Measurements from ENCODE around the gene ZMIZ1.

ZMIZ1 gene

DNA sequence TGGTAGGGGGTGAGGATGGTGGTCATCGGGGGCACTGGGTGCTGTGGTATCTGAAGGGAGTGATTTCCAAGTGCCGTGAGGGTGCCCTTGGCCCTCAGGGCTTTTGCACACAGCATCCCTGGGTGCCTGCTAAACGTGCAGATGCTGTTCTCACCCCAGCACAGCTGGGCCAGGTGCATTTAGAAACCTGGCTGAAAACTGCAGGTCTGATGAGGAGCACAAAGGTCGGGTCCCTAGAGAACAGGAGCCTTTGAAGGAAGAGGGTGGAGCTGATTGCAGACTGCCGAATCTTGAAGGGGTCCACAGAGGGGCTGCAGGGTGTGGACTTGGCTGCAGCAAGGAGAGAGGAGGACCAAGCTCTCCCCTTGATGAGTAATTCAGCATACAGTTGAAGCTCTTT lies 32.0 kb downstream of the ZMIZ1 start:
- Histone ChIP-seq H3K4me1 (ENCODE audit: insufficient read depth, low read length) (peaks cover 18% of the 10 kb centered on the region), H3K27me3 (ENCODE audit: insufficient read depth, low read length) (no peaks in the 10 kb centered on the region), H3K9me3 (ENCODE audit: insufficient read depth, low read depth, low read length) (no peaks in the 10 kb centered on the region), H3K9ac (ENCODE audit: low read depth, low read length) (no peak overlapping the region), H3K36me3 (ENCODE audit: insufficient read depth, low read depth, low read length) (no peaks in the 10 kb centered on the region), H3K4me3 (ENCODE audit: low read length) (no peak overlapping the region), H3K27ac (ENCODE audit: low read length) (no peak overlapping the region)

DNA sequence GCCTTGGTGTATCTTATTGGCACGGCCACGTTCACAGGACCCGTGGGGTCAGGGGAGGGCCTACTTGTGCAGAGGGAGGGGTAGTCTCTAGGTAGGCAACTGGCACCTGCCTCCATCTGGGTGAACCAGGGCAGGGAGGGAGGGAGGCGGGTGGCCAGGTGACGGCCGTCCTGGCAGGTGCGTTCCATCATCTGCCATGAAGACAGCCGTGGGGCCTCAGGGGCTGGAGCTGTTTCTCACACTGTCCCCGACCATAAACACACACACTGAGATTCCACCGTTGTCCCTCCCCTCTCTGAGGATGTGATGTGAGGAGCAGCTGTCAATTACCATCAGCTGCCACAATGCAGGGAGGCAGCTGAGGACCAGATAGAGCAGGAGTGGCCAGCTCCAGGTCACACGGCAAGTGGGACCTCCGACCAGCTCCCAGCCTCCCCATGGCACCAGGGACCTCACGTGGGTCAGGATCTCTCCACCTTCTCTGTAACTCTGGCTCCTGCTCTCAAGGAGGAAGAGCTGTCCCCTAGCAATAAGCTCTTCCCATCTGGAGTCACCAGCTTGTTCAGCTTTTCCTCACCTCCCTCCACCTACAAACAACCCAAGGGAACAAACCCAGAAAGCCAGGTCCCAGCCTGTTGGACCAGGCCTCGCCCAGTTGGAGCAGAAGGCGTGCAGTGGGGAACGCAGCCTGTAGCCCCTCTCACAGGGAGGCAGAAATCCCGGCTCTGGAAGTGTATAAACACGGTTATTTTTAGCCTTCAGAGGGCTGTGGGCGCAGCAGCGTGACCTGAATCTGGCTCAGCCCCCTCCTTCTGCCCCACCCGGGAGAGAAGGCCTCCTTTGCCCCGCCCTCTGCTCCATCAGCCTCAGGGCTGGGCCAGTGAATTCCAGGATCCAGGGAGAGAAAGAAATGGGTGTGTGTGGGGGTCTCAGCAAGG lies 33.1 kb downstream of the ZMIZ1 start:
- H3K4me1 ChIP-seq (ENCODE audit: insufficient read depth, low read length), result peaks cover 24% of the 10 kb centered on the region
- no peak overlapping the region for H3K27ac ChIP-seq (ENCODE audit: low read length)
- H3K9me3 ChIP-seq (ENCODE audit: insufficient read depth, low read depth, low read length), result no peaks in the 10 kb centered on the region
- H3K9ac ChIP-seq (ENCODE audit: low read depth, low read length), result no peak overlapping the region
- no peaks in the 10 kb centered on the region for H3K36me3 ChIP-seq (ENCODE audit: insufficient read depth, low read depth, low read length)
- H3K27me3 ChIP-seq (ENCODE audit: insufficient read depth, low read length), result no peaks in the 10 kb centered on the region
- H3K4me3 ChIP-seq (ENCODE audit: low read length), result no peak overlapping the region

DNA sequence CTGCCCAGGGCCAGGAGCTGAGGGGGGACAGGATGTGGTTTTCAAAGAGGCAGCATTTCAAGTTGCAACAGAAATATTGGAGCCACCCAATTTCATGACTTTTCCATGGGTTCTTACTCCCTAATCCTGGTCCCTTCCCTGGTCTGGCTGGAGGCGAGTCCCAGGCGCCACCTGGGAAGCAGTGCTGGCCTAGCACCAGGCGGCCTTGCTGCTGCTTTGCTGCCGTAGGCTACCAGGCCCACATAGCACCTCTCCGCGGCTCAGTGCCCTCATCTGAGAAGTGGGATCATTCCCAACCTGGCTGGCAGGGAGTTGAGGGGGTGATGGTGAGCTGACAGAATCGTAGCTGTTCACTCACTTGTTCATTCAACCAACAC lies 33.7 kb downstream of the ZMIZ1 start:
- Histone ChIP-seq H3K27ac (ENCODE audit: low read length) (no peak overlapping the region), H3K4me1 (ENCODE audit: insufficient read depth, low read length) (peaks cover 25% of the 10 kb centered on the region), H3K9me3 (ENCODE audit: insufficient read depth, low read depth, low read length) (no peaks in the 10 kb centered on the region), H3K36me3 (ENCODE audit: insufficient read depth, low read depth, low read length) (no peaks in the 10 kb centered on the region), H3K27me3 (ENCODE audit: insufficient read depth, low read length) (no peaks in the 10 kb centered on the region), H3K4me3 (ENCODE audit: low read length) (no peak overlapping the region), H3K9ac (ENCODE audit: low read depth, low read length) (no peak overlapping the region)

DNA sequence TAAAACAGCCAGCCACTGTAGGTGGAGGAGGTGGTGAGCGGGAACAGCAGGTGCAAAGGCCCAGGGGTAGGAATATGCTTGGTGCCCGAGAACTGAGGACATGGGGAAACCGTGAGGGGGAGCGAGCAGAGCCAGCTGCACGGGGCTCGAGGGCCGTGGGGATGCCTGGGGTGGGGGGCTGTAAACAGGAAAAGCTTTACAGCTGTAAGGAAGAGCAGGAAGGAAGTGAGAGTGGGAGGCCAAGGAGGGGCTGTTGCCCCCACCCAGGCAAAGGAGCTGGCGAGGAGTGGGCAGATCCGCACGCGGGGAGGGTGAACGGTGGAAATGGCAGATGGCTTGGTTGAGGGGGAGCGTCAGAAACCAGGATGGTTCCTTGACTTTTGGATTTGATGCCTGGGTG lies 34.4 kb downstream of the ZMIZ1 start:
- no peak overlapping the region for H3K27ac ChIP-seq (ENCODE audit: low read length)
- H3K9me3 ChIP-seq (ENCODE audit: insufficient read depth, low read depth, low read length), result no peaks in the 10 kb centered on the region
- no peak overlapping the region for H3K4me3 ChIP-seq (ENCODE audit: low read length)
- H3K4me1 ChIP-seq (ENCODE audit: insufficient read depth, low read length), result peaks cover 27% of the 10 kb centered on the region
- H3K36me3 ChIP-seq (ENCODE audit: insufficient read depth, low read depth, low read length), result no peaks in the 10 kb centered on the region
- H3K9ac ChIP-seq (ENCODE audit: low read depth, low read length), result no peak overlapping the region
- H3K27me3 ChIP-seq (ENCODE audit: insufficient read depth, low read length), result no peaks in the 10 kb centered on the region

DNA sequence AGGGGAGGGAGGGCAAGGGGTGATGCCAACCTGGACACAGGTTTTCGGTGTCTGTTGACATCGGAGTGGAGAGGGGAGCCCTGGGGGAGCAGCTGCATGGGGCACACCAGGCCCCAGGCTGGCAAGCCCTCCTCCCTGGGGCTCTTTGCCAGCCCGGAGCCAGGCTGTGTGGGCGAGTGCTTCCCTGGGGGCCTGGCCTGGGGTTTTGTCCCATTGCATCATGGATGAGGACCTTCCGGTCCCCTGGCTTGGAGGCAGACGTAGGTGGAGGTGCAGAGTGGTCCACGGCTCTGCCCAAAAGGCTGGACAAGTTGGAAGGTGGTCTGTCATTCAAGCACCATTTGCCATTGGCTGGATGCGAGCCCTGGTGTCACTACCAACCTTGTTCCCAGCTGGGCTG lies 34.8 kb downstream of the ZMIZ1 start:
- Histone ChIP-seq H3K9ac (ENCODE audit: low read depth, low read length) (no peak overlapping the region), H3K4me1 (ENCODE audit: insufficient read depth, low read length) (peaks cover 27% of the 10 kb centered on the region), H3K9me3 (ENCODE audit: insufficient read depth, low read depth, low read length) (no peaks in the 10 kb centered on the region), H3K27me3 (ENCODE audit: insufficient read depth, low read length) (no peaks in the 10 kb centered on the region), H3K36me3 (ENCODE audit: insufficient read depth, low read depth, low read length) (no peaks in the 10 kb centered on the region), H3K4me3 (ENCODE audit: low read length) (no peak overlapping the region), H3K27ac (ENCODE audit: low read length) (no peak overlapping the region)

DNA sequence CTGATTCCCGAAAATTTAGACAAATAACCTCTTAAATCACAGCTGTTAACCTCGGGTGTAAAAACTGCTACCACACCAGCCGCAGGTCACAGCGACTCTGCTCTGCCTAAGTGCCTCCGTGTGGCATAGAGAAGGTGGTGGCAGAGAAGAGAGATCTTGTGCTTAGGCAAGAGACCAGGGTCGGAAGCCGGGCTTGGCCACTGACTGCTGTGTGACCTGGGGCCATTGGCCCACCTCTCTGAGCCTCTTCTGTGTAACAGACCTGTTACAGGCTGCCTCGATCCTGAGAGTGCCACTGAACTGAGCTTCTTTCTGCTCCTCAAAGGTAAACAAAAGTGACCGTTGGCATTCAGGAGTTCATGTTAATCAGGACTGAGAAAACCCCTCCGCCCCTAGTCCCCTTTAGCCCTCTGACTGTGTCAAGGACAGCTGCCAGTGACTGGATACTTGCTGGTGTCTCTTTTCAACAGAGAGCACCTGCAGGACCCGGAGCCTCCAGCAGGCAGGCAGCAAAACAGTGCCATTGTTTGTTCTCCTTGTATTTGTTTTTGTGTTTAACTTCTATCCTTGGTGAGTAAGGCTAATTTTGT lies 36.5 kb downstream of the ZMIZ1 start:
- no peak overlapping the region for H3K27ac ChIP-seq (ENCODE audit: low read length)

DNA sequence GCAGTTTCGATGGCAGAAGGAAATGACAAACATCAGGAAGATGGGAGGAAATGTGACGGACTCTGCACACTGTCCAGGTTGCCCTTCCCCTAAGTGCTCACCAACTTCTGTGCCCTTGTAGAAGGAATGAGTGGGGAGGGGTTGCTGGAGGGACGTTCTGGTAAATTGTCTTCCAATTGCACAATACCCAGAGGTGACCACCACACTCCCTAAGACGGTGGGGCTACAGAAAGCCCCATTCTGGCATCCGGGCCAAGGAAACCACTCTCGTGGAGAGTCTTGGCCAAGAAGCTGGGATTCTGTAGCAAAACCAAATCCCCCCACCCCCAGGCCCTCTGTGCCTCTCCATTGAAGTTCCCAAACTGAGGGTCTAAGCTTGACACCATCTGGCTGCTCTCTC lies 37.1 kb downstream of the ZMIZ1 start:
- H3K4me1 ChIP-seq (ENCODE audit: insufficient read depth, low read length), result peaks cover 23% of the 10 kb centered on the region
- peaks cover 5% of the 10 kb centered on the region; the same call in 1 of the 2 replicates for H3K36me3 ChIP-seq (ENCODE audit: insufficient read depth, low read depth, low read length)
- H3K27ac ChIP-seq (ENCODE audit: low read length), result no peak overlapping the region
- H3K9ac ChIP-seq (ENCODE audit: low read depth, low read length), result no peak overlapping the region
- H3K4me3 ChIP-seq (ENCODE audit: low read length), result no peak overlapping the region
- no peaks in the 10 kb centered on the region for H3K27me3 ChIP-seq (ENCODE audit: insufficient read depth, low read length)
- H3K9me3 ChIP-seq (ENCODE audit: insufficient read depth, low read depth, low read length), result no peaks in the 10 kb centered on the region

More for the DNA sequence above, 36.5 kb downstream of the ZMIZ1 start:
- Histone ChIP-seq H3K9me3 (ENCODE audit: insufficient read depth, low read depth, low read length) (no peaks in the 10 kb centered on the region), H3K4me1 (ENCODE audit: insufficient read depth, low read length) (peaks cover 23% of the 10 kb centered on the region), H3K36me3 (ENCODE audit: insufficient read depth, low read depth, low read length) (no peaks in the 10 kb centered on the region), H3K9ac (ENCODE audit: low read depth, low read length) (no peak overlapping the region), H3K4me3 (ENCODE audit: low read length) (no peak overlapping the region), H3K27me3 (ENCODE audit: insufficient read depth, low read length) (no peaks in the 10 kb centered on the region)

DNA sequence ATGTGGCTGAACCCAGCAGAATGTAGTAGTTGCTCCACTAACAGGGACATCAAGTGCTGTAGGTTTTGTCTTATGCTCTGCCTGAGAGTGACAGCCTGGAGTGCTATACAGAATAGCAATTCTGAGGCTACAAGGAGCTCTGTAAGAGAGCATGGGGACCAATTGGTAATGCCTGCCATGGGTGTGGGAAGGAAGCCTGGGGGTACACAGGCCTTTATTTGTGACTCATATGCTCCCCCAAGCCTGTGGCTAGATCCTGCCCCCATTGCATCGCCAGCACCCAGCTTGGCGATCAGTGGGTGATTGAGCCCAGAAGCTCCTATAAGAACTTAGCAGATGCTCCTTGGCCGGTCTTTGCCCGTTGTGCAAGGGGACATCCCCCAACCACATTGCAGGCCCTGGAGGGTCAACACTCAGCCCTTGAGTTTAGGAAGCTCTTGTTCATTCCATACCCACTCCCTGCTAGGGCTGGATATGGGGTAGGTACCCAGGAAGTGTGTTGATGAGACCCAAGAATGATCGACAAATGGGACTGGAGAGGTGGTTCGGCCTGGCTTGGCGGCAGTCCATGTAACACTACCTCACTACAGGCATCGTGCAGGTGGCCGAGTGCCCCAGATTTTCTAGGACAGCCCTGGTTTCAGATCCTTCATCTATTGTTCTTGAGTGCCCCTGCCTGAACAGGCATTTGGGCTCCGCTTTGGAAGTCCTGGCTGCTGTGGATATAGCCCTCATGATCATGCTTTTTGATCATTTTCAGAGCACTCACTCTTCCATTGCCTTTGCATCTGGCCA lies 37.7 kb downstream of the ZMIZ1 start:
- peaks cover 6% of the 10 kb centered on the region; the same call in 1 of the 2 replicates for H3K36me3 ChIP-seq (ENCODE audit: insufficient read depth, low read depth, low read length)
- H3K9me3 ChIP-seq (ENCODE audit: insufficient read depth, low read depth, low read length), result no peaks in the 10 kb centered on the region
- no peak overlapping the region for H3K9ac ChIP-seq (ENCODE audit: low read depth, low read length)
- H3K27ac ChIP-seq (ENCODE audit: low read length), result no peak overlapping the region
- no peaks in the 10 kb centered on the region for H3K27me3 ChIP-seq (ENCODE audit: insufficient read depth, low read length)
- H3K4me1 ChIP-seq (ENCODE audit: insufficient read depth, low read length), result peaks cover 23% of the 10 kb centered on the region
- no peak overlapping the region for H3K4me3 ChIP-seq (ENCODE audit: low read length)

DNA sequence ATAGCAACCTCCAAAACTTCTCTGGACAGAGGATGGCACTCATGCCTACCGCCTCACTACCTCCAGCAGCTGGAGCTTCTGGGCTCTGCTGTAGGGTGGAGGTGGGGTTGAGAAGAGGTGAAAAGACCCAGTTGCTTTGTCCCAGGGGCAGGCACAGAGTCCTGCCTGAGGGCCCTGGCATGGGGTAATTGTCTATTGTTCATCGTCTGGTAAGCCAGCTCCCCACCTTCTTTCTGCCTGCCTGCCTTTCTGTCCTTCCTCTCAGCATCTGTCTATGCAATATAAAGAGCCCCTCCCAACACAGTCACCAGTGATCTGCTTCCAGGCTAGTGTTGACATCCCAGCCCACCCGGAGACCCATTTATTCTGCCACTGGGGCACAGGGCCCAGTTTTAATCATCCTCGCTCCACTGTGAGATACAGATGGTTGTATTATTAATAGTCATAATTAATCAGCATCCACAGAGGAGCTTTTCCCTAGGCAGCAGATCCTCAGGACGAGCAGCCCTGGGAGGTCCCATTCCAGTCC lies 39.0 kb downstream of the ZMIZ1 start:
- Histone ChIP-seq H3K4me3 (ENCODE audit: low read length) (no peak overlapping the region), H3K27ac (ENCODE audit: low read length) (no peak overlapping the region), H3K9me3 (ENCODE audit: insufficient read depth, low read depth, low read length) (no peaks in the 10 kb centered on the region), H3K27me3 (ENCODE audit: insufficient read depth, low read length) (no peaks in the 10 kb centered on the region), H3K4me1 (ENCODE audit: insufficient read depth, low read length) (peaks cover 21% of the 10 kb centered on the region; the same call in 1 of the 2 replicates), H3K36me3 (ENCODE audit: insufficient read depth, low read depth, low read length) (peaks cover 6% of the 10 kb centered on the region; the same call in 1 of the 2 replicates), H3K9ac (ENCODE audit: low read depth, low read length) (no peak overlapping the region)

DNA sequence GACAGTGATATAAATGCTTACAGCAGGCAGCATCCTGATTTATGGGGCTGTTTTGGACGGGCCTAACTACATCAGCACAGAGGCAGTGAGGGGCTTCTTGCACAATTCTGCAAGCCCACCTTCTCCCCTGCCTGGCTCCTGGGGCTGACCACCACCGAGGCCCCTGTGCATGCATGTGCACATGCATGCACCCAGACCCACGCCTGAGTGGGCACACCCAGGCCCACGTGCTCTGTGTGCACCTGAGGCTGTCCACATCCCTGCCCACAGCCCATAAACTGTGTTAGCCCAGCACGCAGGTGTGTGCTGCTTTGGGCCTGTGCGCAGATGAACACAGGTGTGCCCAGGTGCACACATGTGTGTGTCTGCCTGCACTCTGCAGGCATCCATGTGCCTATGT lies 40.0 kb downstream of the ZMIZ1 start:
- peaks cover 31% of the 10 kb centered on the region; the same call in 1 of the 2 replicates for H3K4me1 ChIP-seq (ENCODE audit: insufficient read depth, low read length)
- no peak overlapping the region for H3K9ac ChIP-seq (ENCODE audit: low read depth, low read length)
- no peak overlapping the region for H3K27ac ChIP-seq (ENCODE audit: low read length)
- peaks cover 6% of the 10 kb centered on the region; the same call in 1 of the 2 replicates for H3K36me3 ChIP-seq (ENCODE audit: insufficient read depth, low read depth, low read length)
- H3K27me3 ChIP-seq (ENCODE audit: insufficient read depth, low read length), result no peaks in the 10 kb centered on the region
- no peak overlapping the region for H3K4me3 ChIP-seq (ENCODE audit: low read length)
- no peaks in the 10 kb centered on the region for H3K9me3 ChIP-seq (ENCODE audit: insufficient read depth, low read depth, low read length)

DNA sequence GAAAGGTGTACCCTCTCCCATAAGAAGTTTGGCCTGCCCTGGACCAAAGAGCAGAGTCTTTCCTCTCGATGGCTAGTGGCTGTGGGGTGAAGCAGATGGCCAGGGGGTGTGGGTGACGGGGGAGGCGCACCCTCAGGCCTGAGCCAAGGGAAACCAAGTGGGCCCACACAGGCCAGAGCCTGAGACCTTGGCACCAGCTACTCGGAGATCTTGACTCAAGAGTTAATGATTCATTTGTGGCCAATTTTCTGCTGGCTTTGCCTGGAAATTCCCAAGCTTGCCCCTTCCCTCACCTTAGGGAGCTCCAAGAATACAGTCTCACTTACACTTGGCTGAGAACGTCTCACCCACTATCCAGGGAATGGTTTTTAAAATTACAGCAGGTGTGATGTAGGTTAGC lies 42.7 kb downstream of the ZMIZ1 start:
- Histone ChIP-seq H3K9ac (ENCODE audit: low read depth, low read length) (no peak overlapping the region), H3K4me3 (ENCODE audit: low read length) (no peak overlapping the region), H3K4me1 (ENCODE audit: insufficient read depth, low read length) (peaks cover 29% of the 10 kb centered on the region; the same call in 1 of the 2 replicates), H3K9me3 (ENCODE audit: insufficient read depth, low read depth, low read length) (no peaks in the 10 kb centered on the region), H3K27ac (ENCODE audit: low read length) (no peak overlapping the region), H3K27me3 (ENCODE audit: insufficient read depth, low read length) (no peaks in the 10 kb centered on the region), H3K36me3 (ENCODE audit: insufficient read depth, low read depth, low read length) (peaks cover 6% of the 10 kb centered on the region; the same call in 1 of the 2 replicates)

Data from iPS-20b (cell line).